Endothelial cell of hepatic sinusoid (primary cell): ENCODE data around the gene PHLDB2.

Source experiments
- in situ Hi-C: cut with HindIII; loops from 2 replicates; pipeline ENCODE4 v1.10.0; 2017; ENCODE audit warnings: low sequenced_read_pairs

PHLDB2 gene

DNA sequence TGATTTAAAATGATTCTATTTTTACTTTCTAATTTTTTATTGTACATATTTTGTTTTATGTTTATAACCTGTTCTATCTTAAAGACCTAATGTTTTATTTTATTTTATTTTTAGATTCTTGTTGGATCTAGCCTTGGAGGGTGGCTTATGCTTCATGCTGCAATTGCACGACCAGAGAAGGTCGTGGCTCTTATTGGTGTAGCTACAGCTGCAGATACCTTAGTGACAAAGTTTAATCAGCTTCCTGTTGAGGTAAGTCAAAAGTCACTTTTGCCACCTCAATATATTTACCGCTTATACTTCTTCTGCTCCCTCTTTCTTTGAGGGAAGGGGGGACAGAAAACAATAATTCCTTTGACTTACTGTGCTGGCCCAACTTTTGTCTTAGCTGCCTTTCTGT lies 127.7 kb downstream of the PHLDB2 start:
- in situ Hi-C loops = no loop called here

DNA sequence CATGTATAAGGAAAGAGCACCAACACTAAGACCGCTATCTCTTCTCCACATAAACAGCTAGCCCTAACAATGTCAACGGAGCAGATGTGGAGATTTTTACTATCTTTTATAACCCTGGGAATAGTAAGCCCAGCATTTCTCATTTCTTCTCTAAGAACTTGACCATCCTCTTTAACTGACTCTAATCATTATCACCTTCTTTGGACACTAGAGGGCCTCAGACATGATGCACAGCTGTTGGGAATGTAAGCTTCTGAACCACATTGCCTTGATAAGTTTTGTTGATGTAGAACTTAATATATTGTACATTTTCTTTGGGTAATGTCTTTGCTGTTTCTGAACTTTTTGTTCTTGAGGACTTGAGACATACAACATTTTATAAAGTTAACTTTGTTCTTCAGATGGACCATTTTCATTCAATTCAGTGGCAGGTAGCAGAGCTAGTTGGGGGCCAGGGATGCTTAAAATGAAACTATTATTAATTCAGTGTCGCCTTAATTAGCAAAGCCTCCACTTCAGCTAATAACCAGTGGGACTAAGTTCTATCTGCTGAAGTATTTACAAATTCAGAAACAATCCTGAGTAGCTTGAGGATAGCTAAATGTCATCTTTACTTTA lies 130.1 kb downstream of the PHLDB2 start:
- in situ Hi-C loops = no loop called here

DNA sequence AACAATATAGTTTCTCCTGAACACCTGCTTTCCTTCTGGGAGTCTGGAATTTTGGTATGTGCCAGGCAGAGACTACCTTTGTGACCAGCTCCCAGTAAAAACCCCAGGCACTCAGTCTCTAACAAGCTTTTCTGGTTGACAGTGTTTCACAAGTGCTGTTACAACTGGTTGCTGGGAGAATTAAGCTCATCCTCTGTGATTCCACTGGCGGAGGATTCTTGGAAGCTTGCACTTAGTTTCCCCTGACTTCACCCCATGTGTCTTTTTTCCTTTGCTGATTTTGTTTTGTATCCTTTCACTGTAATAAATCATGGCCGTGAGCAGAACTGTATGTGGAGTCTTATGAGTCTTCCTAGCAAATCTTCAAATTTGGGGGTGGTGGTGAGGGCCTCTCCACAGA lies 134.0 kb downstream of the PHLDB2 start:
- in situ Hi-C loops = no loop called here

DNA sequence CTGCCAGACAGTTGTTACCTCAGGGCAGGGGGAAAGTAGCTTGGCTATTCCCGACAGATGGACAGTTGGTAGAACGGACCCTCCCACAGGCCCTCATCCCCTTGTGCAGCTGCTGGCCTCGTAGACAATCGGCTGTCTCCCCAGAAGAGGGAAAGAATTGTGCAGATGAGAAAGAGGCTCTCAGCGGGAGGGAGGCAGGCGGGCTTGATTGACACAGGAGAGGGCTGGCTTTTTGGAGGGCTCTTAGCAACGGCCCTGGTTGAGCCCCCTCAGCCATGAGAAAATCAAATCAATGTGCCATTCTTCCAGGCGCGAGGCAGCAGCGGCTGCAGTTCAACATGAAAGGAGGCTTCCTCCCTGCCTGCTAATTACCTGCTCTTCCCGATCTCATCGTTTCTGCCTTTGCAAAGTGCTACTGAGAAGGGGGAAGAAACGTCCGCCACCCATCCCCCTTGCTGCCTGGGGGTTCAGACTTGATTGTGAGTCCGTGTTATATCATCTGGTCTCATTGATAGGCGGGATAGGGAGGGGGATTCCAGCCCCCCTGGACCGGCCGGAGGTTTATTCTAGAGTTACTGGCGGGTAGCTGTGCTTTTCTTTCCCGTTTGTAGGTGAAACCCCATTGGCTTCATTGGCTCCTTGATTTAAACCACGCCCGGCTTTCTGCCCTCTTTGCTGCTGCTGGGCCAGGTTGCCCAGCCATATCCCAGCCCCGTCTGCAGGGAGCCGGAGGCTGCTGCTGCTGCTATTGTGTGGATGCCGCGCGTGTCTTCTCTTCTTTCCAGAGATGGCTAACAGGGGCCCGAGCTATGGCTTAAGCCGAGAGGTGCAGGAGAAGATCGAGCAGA lies 139.8 kb downstream of the PHLDB2 start, which contains the start of gene TAGLN3:
TAGLN3 (plus strand) TSS at position 287 of the 848 bp plus-strand sequence; CDS start at position 788, 501 bp downstream.
- in situ Hi-C loops = no loop called here

DNA sequence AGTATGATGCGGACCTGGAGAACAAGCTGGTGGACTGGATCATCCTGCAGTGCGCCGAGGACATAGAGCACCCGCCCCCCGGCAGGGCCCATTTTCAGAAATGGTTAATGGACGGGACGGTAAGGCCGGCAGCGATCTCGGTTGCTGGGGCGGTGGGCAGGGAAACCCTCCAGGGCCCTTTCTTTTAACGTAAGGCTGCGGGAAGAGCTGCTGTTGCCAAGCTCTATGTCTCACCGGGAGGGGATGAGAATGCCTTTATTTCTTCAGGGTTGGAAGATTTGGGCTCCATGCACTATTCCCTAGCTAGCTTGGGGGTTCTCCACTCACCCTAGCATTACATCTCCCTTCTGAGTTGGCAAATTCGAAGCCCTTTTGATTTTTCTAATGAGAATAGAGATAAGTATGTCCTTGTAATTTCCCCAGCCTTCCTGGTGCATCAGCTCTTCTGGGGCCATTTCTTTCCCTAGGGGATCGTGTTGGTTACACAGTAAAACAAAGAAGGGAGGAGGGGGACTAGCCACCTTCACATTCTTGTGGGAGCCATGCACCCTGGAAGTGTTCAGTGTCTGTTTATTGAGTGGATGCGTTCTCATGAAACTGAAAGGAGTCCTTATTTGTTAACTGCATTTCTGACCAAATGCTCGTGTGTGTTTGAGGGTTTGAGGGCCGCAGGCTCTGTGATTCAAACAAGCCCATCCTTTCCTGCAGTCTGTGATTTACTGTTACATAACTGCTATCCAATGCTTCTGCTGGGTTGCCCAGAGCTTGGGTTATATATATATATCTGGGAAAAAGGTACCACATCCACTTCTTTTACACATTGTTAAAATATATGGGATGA lies 140.6 kb downstream of the PHLDB2 start:
- in situ Hi-C loops = no loop called here

DNA sequence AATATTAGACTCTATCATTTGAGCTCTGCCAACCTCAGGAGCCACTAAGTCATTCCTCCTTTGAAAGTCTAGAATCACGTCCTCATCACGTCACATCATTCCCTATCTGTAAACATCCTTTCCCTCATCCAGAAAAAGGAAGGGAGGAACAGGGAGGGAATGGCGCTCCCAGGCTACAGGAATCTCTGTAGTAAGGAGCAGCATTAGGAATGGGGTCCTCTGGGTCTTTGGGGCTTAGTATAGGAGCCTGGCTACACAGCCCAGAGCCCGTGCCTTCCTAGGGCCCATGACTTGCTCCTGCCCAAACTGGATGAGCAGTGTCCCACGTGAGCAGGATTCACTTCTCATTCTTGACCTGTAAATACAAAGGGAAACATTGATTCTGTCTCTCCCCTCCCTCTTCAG lies 141.3 kb downstream of the PHLDB2 start:
- in situ Hi-C loops = no loop called here

DNA sequence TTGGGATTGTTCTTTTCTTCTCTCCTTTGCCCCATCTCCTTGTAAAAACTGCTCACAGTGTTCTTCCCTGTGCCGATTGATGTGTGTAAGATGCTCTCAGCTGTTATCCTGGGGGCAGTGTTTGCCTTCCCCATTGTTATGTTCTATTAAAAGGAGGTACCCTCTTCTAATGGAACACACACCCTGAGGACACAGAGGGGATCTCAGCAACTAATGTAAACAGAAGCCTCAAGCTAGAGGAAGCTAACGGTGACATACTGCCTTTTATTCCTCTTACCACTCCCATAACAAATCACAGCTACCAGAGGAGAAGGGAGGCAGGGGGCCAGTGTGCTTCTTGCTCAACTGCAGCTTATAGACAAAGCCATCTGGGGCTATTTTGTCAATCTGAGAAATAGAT lies 141.9 kb downstream of the PHLDB2 start:
- in situ Hi-C loops = no loop called here

DNA sequence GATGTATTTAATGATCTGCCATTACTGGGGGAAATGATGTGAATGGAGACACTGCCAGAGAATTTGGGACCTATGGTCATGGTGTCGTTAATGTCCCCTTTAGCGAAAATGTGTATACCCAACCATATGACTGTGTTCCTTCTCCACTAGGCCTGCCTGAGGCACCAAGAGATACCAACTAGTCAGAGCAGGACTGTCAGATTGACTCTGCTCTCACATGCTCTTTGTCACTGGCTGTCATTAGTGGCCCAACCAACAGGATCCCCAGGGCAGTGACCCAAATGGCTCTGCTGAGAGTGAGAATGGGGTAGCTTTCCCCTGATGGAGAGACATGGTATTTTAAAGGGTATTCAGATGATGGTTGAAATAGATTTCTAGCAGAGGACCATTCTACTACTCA lies 142.5 kb downstream of the PHLDB2 start:
- in situ Hi-C loops = no loop called here

DNA sequence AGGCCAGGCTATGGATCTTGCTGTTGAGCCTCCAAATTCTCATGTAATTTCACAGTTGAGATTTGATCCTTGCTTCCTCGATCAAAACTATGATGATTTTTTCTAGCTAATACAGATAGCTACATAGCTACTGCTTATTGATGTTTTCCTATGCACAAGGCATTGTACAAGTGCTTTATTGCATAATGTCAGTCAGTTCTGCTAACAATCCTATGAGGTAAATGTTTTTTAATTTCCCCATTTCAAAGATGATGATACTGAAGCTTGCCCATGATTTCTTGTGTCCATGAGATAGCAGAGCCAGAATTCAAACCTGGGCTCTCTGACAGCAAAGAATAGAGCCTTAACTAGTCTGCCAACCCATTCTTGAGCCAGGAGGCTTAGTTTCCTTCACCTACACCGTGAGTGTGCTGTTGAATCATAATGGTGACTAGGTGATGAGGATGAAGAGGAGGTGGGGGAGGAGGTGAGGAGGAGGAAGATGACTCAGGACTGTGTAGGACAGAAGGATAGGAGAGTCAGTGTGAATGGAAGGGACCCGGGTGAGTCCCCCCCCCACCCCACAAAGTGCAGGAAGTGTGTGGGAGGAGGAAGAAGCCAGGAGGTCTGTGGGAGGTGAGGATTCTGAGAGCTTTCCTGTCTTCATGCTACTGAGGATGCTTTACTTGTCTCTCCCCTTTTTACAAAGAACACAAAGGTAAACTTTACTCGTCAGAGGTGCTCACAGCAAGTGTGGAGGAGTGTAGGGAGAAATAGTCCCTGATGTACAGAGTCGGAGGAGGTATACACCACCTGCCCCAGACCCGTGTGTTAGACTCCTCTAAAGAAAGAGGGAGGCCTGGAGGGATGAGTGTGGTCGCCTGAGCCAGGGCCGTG lies 143.3 kb downstream of the PHLDB2 start:
- in situ Hi-C loops = no loop called here

DNA sequence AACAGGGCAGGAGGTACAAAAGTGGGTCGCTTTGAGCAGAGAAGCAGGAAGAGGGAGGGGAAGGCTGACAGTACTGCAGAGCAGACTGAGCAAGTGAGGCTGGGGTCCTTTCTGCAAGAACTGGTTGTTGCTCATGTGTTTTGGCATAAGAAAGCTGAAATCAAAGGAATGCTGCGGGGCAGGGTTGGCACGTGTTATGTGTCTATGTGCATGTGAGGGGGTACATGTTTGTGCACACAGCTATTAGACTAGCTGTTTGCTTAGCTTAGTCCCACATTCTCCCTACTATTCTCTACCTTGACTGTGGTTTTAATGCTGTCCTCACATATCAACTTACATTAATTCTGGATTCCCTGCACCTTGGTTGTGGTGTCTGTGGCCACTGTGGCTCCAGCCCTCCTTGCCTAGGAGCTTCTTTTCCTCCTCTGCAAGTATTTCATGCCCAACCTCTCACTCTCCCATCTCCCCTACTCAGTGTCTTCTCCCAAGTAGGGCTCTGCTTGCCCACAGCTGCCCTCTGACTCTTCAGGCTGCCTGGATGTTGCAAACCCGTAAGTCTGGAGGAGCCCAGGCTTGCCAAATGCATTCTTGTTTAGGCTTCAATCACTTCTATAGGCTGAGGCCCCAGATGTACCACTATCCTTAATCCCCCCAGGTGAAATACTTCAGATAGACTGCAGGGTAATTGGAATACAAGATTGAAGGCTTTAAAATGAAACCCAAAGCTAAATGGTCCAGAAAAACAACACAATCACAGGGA lies 144.4 kb downstream of the PHLDB2 start:
- in situ Hi-C loops = no loop called here

DNA sequence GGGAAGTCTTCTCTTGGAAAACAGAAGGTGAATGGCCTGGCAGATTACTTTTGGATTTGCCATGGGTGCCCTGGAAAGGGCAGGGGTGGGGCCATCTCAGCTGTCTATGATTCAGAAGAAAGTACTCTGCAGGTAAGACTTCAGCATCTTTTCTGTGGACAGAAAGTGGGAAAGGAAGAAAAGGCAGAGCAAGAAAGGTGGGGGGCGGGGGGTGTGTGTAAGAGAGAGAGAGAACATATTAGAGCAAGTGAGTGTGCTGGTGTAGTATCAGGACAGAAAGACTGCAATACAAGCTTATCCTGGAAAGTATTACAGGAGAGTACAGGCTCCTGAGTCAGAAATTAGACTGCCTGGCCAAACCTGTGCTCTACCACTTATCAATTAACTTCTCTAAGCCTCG lies 145.1 kb downstream of the PHLDB2 start:
- in situ Hi-C loops = no loop called here

DNA sequence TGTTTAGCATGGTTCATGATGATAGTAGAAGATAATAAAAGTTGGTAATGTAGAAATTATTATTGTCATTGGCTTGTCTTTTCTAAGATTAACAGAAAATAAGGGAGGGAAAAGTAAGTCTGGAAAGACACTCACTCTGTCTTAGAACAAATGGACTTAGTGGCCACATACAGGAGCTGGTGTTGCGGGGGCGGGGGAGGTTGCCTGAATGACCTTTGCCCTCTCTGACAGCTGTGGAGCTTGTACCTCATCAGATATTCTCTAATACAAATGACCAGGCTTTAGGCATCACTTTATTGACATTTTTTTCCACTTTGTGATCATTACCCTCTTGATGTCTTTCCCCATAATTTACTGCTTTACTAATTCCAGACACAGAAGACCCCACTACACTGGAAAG lies 145.6 kb downstream of the PHLDB2 start:
- in situ Hi-C loops = no loop called here

DNA sequence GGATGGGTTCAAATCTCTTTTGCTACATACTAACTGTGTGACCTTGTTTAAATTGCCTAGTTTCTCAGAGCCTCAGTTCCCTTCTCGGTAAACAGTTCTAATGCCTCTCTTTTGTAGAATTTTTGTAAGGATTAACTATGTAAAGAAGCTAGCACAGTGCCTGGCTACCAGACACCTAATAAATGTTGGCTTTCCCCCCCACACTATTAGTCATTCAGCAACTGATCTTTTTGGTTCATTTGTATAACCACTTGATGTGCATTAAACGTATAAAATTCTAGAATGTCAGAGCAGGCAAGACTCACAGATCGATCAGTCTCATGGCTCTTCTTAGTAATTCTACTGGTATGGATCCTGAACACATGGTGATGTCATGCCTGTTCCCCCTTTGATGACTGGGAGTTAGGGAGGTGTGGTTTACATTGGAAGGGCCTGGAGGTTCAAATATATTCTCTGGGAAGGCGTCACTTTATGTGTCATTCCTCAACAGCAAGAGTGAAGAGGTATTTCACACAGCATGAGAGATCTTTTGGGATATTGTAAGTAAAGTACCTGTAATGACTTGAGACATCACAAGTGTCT lies 146.1 kb downstream of the PHLDB2 start:
- in situ Hi-C loops = no loop called here

DNA sequence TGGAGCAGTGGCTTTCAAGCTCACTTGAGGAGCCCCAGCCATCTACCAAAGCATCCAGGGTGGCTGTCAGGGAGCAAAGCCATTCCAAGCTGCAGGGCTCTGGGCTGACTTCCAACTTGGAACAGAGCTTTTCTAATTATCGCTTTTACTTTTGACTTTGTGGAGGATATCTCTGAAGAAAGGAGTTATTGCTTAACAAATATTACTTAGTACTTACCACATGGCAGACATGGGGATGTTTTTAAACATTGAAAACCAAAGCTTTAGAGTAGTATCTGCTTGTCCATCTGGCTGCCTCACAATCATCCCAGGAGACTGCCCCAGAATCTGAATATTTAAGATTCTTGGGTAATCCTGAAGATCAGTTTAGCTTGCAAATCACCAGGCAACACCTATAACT lies 148.6 kb downstream of the PHLDB2 start:
- in situ Hi-C loops = no loop called here

DNA sequence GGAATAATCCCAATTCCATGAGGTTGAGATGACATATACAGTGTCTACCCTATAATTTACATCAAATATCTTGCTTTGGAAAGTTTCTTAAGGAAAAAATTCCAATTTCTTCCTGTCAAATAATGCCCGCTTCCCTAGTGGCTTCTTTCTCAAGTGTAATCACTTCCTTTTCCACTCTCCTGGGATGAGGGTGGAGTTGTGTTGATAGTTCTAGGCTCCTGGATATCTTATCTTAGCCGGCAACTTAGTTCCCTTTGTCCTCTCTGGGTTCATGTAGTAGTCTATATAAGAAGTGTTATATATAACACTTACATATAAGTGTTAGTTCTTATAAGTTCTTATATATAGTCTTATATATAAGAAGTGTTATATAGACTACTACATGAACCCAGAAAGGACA lies 150.6 kb downstream of the PHLDB2 start:
- in situ Hi-C loops = no loop called here

DNA sequence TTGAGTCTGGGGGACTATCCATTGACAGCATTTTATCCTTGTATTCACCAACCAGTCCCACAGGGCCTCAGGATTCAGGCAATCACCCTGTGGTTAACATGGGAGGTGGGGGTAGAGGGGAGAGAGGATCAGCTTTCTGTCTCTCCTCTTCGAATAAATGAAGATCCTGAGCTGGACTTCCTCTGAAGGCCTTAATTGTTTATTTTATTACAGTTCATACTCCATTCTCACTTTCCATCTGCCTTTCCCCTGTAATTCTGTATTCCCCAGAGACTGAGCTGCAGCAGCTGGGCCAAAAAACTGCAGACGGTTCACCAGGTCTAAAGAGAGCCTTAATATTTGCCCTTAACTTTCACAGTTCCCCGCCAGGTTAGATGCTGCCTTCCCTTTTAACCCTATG lies 151.6 kb downstream of the PHLDB2 start:
- in situ Hi-C loops = no loop called here

DNA sequence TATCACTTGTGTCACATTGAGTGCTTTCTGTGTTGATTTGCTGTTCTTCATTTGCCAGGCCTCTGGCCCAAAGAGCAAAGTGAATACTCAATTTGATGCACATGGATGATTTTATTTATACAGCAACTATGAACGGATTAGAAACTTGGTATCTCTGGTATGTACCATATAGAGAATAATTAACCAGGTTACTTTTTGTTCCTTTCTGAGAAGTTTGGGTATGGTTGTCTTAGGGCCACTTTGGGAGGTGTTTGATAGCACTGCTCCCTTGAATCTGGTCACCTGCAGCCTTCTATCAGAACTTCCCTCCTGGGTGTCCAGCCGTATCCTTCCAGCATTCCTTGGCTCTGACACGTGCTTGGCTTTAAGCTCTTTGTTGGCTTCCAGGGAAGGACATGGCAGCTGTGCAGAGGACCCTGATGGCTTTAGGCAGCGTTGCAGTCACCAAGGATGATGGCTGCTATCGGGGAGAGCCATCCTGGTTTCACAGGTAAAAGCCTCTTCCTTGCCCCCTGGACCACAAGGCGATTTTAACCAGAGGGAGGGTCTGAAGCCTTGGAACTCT lies 152.4 kb downstream of the PHLDB2 start:
- in situ Hi-C loops = no loop called here

DNA sequence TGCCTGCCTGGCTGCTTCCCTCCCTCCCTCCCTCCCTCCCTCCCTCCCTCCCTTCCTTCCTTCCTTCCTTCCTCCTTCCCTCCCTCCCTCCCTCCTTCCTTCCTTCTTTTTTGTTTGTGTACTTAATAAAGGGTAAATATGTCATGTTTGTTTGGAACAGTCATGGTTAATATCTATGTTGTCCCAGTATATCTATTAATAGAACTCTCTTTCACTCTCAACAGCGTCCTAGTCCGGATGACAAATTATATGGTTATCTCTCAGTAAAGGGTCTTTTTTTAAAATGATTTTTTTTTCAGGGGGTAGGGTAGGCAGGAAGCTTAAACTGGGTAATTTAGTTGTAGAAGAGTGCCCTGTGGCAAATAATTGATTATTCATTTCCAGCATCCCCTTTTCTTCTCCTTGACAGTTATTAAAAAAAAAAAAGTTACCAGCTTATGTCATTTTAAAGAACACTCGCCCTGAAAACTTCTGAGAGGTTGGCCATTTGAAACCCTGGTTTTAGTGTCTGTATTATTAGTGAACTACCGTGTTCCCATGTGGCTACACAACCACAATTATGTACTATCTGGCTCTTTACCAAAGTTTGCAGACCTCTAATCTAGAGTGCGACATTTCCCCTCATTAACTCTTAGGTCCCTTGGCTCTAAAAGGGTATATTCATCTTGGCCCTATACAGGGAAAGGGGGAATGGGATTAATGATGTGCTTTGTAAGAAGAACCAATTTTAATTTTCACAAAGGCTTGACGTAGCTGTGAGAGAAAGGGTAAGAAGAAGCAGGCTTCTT lies 153.3 kb downstream of the PHLDB2 start:
- in situ Hi-C loops = no loop called here
